Endothelial cell of umbilical vein (primary cell): ENCODE results near the gene ASPSCR1. TPM values are rescaled to one million over a fixed set of nuclear protein-coding genes. Genes with fewer than 3 reads are reported as not detected.

Experiments
- BruUV-seq: library from RNA; stranded (reverse); fragments of 400-500 nt; replicated peaks from 2 replicates; lab custom pipeline; 2021; lab: Mats Ljungman, UMichigan
- CTCF ChIA-PET: fragments of 300-600, 350-600 bp; sonication (Branson Sonifier 250); formaldehyde crosslinking; loops from one replicate; lab custom pipeline; 2021; ENCODE audit warnings: antibody characterized with exemption, inconsistent platforms; lab: Charles Lee
- POLR2A ChIA-PET: fragments of 300-600, 350-600 bp; sonication (Branson Sonifier 250); formaldehyde crosslinking; loops from one replicate; lab custom pipeline; 2021; ENCODE audit warnings: antibody characterized with exemption, inconsistent platforms; lab: Charles Lee
- DNase-seq: peaks from one replicate; pipeline ENCODE4 v3.0.0-alpha.2; 2011; ENCODE audit warnings: low read depth, low spot score
- FAIRE-seq: peaks from 2 replicates; lab custom pipeline; 2011; peaks lifted over from hg19 to GRCh38; lab: Jason Lieb, UNC
- H2AFZ ChIP-seq: 2 replicates; pipeline ENCODE4 v1.6.0; 2012; ENCODE audit warnings: low read depth, low read length, control low read depth, inconsistent platforms
- H3K27ac ChIP-seq: 2 replicates; pipeline ENCODE4 v1.5.1; 2011; ENCODE audit warnings: low read depth, mild to moderate bottlenecking, control low read depth, low read length, moderate library complexity; ENCODE audit not compliant: insufficient read depth
- H3K27me3 ChIP-seq, 2 experiments: 2 replicates each; pipeline versions ENCODE4 v1.6.0 to v1.6.1; 2011; ENCODE audit warnings: low read length in 2 of 2, mixed read lengths in 1 of 2; ENCODE audit not compliant: control insufficient read depth in 2 of 2, insufficient read depth in 2 of 2
- H3K36me3 ChIP-seq, 2 experiments: 2 replicates in 1 of 2; 3 replicates in 1 of 2; pipeline ENCODE4 v1.5.1; 2011; ENCODE audit warnings: low read length in 2 of 2, mild to moderate bottlenecking in 1 of 2, moderate library complexity in 1 of 2; ENCODE audit not compliant: control insufficient read depth in 2 of 2, insufficient read depth in 2 of 2; ENCODE audit errors: extremely low read depth in 1 of 2
- H3K4me1 ChIP-seq: 3 replicates; pipeline ENCODE4 v1.5.1; 2011; ENCODE audit warnings: mild to moderate bottlenecking, low read length; ENCODE audit not compliant: control insufficient read depth, insufficient read depth; ENCODE audit errors: extremely low read depth
- H3K4me2 ChIP-seq: 2 replicates; pipeline ENCODE4 v1.6.1; 2011; ENCODE audit warnings: low read length, control low read depth, mixed read lengths; ENCODE audit not compliant: insufficient read depth
- H3K4me3 ChIP-seq, 3 experiments: fragments of 200-600 bp in 1 of 3; sonication (generic), shearing (Covaris generic) in 1 of 3; replicated peaks in 1 of 3; 2 replicates each; pipeline ENCODE4 v1.5.1; 2011 to 2016; ENCODE audit warnings: control low read depth in 3 of 3, low read length in 3 of 3, mild to moderate bottlenecking in 2 of 3, inconsistent platforms in 1 of 3, low read depth in 1 of 3, moderate library complexity in 1 of 3; ENCODE audit not compliant: insufficient read depth in 1 of 3
- H3K79me2 ChIP-seq: 2 replicates; pipeline ENCODE4 v1.6.0; 2012; ENCODE audit warnings: low read length, inconsistent platforms; ENCODE audit not compliant: control insufficient read depth, insufficient read depth
- H3K9ac ChIP-seq: replicated peaks from 2 replicates; pipeline ENCODE3; 2011; ENCODE audit warnings: low read length, control low read depth; ENCODE audit not compliant: insufficient read depth; ENCODE audit errors: extremely low read depth
- H3K9me1 ChIP-seq: replicated peaks from 3 replicates; pipeline ENCODE4 v1.6.0; 2011; ENCODE audit warnings: mild to moderate bottlenecking, low read length; ENCODE audit not compliant: control insufficient read depth, insufficient read depth; ENCODE audit errors: extremely low read depth
- H3K9me3 ChIP-seq: replicated peaks from 2 replicates; pipeline ENCODE4 v1.5.1; 2012; ENCODE audit warnings: low read length, inconsistent platforms; ENCODE audit not compliant: control insufficient read depth, insufficient read depth
- H4K20me1 ChIP-seq: replicated peaks from 2 replicates; pipeline ENCODE3; 2011; ENCODE audit warnings: mild to moderate bottlenecking, low read length; ENCODE audit not compliant: control insufficient read depth, insufficient read depth; ENCODE audit errors: extremely low read depth
- EZH2 ChIP-seq: IDR thresholded peaks from 2 replicates; pipeline ENCODE4 v1.6.1; 2012; ENCODE audit warnings: borderline replicate concordance, low read depth, mild to moderate bottlenecking, moderate library complexity, low read length, inconsistent platforms; ENCODE audit not compliant: severe bottlenecking
- JUN ChIP-seq: IDR thresholded peaks from 2 replicates; pipeline ENCODE4 v1.6.1; 2011; ENCODE audit warnings: borderline replicate concordance, low read depth; ENCODE audit not compliant: insufficient read length, insufficient read depth
- POLR2AphosphoS5 ChIP-seq: IDR thresholded peaks from 2 replicates; pipeline ENCODE4 v1.6.1; 2012; ENCODE audit warnings: low read depth, mild to moderate bottlenecking, control low read depth, low read length, moderate library complexity; ENCODE audit not compliant: insufficient read depth
- dilution Hi-C: fragments of 300-500 bp; cut with MboI; formaldehyde crosslinking; loops from one replicate; pipeline ENCODE4 v1.15.0; 2019; ENCODE audit warnings: low sequenced_read_pairs; ENCODE audit not compliant: extremely low pct_ligation_motif_present
- intact Hi-C: fragments of 100-400 bp; cut with micrococcal nuclease; formaldehyde crosslinking; loops from one replicate; pipeline ENCODE4 v1.10.0; 2022
- polyA plus RNA-seq, 4 experiments: library from polyadenylated mRNA; depleted of rRNA in 3 of 4; stranded (reverse) in 3 of 4; unstranded in 1 of 4; fragments of >200 nt; gene quantifications; 2 replicates each; pipeline versions ENCODE4 v1.2.1 to v1.2.3, GENCODE V29; 2011 to 2012; ENCODE audit warnings: missing spikeins in 1 of 4
- total RNA-seq: library from RNA; stranded (reverse); gene quantifications from 2 replicates; pipeline ENCODE4 v1.2.3, GENCODE V29; 2021
- TF ChIP-seq, protein P1 (sequence below), 2 donors: IDR thresholded peaks; 1 replicate in 1 of 2; 2 replicates in 1 of 2; pipeline ENCODE4 v1.5.1; 2011; ENCODE audit warnings: low read length in 2 of 2, mild to moderate bottlenecking in 2 of 2, moderate library complexity in 2 of 2, control low read depth in 1 of 2, inconsistent platforms in 1 of 2, low read depth in 1 of 2; ENCODE audit not compliant: insufficient read depth in 1 of 2; ENCODE audit errors: extremely low read depth in 1 of 2

ASPSCR1 gene
- total and polyA plus RNA-seq, 2 donors (not counting 3 experiments of a cell fraction or from before 2014, with no cell fraction given) = 24.8 to 36.5 TPM

DNA sequence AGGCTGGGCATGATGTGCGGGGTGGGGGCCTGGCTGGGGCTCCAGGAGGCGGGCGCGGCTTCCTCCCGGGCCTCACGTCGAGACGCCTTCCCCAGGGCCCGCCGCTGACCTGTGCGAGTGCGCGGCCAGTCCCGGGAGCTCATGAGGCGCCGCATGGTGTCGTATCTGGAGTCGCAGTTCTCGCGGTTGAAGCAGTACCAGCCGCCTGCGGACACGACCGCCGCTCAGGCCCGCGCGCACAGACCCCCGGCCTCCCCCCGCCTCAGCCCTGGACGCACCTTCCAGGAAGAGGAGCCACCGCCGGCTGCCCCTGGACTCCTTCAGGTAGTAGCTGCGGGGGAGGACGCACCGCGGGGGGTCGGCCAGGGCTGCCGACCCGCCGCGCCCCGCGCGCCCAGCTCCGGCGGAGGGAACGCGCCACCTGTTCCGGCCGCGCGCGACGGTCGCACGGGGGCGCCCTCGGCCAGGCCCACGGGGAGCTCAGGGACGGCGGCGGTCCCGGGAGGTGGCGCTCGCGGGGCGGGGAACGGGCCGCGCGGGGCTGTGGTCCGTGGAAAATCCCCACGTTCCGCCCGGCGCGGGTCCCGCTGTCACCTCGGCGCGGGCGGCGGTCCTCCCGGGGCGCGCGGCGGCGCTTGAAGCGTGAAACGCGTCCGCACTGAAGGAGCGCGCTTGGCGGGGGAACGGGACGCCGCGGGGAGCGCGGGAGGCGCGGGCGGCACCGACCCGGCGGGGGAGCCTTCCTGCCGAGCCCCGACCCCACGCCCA is 17.9 kb upstream of the ASPSCR1 start:
- ChIA-PET POLR2A (no interaction called here), CTCF (interaction anchor here (0.5 to 2.6 kb wide), 39 partner anchors 9 to 578 kb away, joined by 3 to 345 read pairs (median 5); partner anchors contain the start of genes ASPSCR1, CENPX, DCXR and GPS1)
- H3K27ac ChIP-seq = no peak overlapping the region
- no TSS peak for BruUV-seq
- TF ChIP-seq JUN (no peak), POLR2AphosphoS5 (no peak), EZH2 (no peak)
- TF ChIP-seq, protein P1, sequence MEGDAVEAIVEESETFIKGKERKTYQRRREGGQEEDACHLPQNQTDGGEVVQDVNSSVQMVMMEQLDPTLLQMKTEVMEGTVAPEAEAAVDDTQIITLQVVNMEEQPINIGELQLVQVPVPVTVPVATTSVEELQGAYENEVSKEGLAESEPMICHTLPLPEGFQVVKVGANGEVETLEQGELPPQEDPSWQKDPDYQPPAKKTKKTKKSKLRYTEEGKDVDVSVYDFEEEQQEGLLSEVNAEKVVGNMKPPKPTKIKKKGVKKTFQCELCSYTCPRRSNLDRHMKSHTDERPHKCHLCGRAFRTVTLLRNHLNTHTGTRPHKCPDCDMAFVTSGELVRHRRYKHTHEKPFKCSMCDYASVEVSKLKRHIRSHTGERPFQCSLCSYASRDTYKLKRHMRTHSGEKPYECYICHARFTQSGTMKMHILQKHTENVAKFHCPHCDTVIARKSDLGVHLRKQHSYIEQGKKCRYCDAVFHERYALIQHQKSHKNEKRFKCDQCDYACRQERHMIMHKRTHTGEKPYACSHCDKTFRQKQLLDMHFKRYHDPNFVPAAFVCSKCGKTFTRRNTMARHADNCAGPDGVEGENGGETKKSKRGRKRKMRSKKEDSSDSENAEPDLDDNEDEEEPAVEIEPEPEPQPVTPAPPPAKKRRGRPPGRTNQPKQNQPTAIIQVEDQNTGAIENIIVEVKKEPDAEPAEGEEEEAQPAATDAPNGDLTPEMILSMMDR (IDR thresholded peaks at IDR 0.05; ENCODE audit: extremely low read depth in 1 of 2, insufficient read depth in 1 of 2, low read depth in 1 of 2, low read length in 2 of 2) = peak; percentile 60 to 75
- no peaks in the 10 kb centered on the region for H3K36me3 ChIP-seq
- no peaks in the 10 kb centered on the region for H4K20me1 ChIP-seq
- no peak overlapping the region for H3K4me3 ChIP-seq
- dilution Hi-C loops = no loop called here
- no peaks in the 10 kb centered on the region for H3K4me1 ChIP-seq
- H3K27me3 ChIP-seq = peaks cover 34 to 47% of the 10 kb centered on the region in 2 experiments
- H3K9ac ChIP-seq = no peak overlapping the region
- H3K79me2 ChIP-seq = no peaks in the 10 kb centered on the region
- H2AFZ ChIP-seq = peak overlapping the region; percentile 14
- H3K9me1 ChIP-seq = no peaks in the 10 kb centered on the region
- no peaks in the 10 kb centered on the region for H3K9me3 ChIP-seq
- H3K4me2 ChIP-seq = no peak overlapping the region
- peak; percentile 18 for DNase-seq
- intact Hi-C loops = loop anchor here (1.0 kb wide), 1 partner anchor 63 kb away; the partner anchor contains the start of gene CENPX
- no peak for FAIRE-seq
